Measurements from ENCODE around the gene ASIC4. TPM values are rescaled to one million over a fixed set of nuclear protein-coding genes. Genes with fewer than 3 reads are reported as not detected.

The ASIC4 gene
- total and polyA plus RNA-seq, 9 of the 15 experiments (the other 6 are each of a cell fraction or from before 2014, with no cell fraction given), result 0.07 to 19.2 (median 4.8) TPM

DNA sequence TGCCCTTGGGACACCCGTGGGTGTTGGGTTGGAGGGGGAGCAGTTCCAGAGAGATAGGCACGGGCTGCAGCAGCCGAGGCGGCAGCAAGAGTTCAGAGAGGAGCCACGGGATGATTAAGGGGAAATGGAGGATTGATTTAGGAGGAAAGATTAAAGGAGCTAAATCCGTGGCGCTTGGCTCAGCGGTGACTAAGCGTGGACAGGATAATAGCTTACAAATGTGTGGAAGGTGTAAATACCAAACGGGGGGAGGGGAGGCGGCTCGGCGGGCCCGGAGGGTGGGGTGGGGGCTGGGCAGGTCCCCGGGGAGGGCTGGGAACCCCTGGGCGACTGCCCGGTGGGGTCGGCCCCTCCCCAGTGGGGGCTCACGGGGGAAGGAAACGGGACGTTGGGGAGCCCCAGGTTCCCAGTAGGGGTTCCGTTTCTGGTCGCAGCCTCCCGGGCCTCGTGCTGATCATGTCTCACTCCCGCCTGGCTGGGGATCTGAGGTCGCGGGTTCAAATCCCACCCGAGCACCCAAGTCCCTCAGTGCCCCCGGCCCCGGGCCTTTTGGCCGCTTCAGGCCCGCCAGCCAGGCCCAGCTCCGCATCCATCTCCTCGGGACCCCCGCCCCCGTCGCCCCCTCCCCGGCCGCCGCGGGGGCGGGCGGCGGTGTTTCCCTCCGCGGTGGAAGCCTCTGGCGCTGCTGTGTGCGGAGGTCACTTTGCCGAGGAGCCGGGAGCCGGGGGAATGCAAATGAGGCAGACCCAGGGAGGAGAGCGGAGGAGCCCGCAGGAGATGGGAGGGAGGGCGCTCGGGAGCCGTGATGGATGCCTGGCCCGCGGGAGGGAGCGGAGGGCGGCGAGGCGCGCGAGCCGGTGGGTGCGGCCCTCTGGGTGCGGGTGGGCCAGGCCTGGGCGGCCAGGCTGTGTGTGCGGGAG, 8.1 kb downstream of the ASIC4 start (continued):
- TF ChIP-seq, protein P1, sequence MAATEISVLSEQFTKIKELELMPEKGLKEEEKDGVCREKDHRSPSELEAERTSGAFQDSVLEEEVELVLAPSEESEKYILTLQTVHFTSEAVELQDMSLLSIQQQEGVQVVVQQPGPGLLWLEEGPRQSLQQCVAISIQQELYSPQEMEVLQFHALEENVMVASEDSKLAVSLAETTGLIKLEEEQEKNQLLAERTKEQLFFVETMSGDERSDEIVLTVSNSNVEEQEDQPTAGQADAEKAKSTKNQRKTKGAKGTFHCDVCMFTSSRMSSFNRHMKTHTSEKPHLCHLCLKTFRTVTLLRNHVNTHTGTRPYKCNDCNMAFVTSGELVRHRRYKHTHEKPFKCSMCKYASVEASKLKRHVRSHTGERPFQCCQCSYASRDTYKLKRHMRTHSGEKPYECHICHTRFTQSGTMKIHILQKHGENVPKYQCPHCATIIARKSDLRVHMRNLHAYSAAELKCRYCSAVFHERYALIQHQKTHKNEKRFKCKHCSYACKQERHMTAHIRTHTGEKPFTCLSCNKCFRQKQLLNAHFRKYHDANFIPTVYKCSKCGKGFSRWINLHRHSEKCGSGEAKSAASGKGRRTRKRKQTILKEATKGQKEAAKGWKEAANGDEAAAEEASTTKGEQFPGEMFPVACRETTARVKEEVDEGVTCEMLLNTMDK (IDR thresholded peaks at IDR 0.05; ENCODE audit: borderline replicate concordance, insufficient read depth, low read depth, low read length, poor library complexity, severe bottlenecking), result no peak
- TF ChIP-seq, protein P2, sequence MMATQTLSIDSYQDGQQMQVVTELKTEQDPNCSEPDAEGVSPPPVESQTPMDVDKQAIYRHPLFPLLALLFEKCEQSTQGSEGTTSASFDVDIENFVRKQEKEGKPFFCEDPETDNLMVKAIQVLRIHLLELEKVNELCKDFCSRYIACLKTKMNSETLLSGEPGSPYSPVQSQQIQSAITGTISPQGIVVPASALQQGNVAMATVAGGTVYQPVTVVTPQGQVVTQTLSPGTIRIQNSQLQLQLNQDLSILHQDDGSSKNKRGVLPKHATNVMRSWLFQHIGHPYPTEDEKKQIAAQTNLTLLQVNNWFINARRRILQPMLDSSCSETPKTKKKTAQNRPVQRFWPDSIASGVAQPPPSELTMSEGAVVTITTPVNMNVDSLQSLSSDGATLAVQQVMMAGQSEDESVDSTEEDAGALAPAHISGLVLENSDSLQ (IDR thresholded peaks at IDR 0.05), result 0 out of 2 replicates have a peak, but pooled peaks have one; percentile 7
- TF ChIP-seq HLTF (IDR thresholded peaks at IDR 0.05) (0 out of 2 replicates have a peak, but pooled peaks have one; percentile 13), ZBTB7A (IDR thresholded peaks at IDR 0.05; ENCODE audit: borderline replicate concordance, control insufficient read depth, low read depth, low read length) (peak; percentile 78), HDAC2 (IDR thresholded peaks at IDR 0.05) (0 out of 2 replicates have a peak, but pooled peaks have one; percentile 34), CBFA2T2 (conservative IDR thresholded peaks at IDR 0.05) (peak; percentile 27; the same call in 1 of the 2 replicates), PHF21A (IDR thresholded peaks at IDR 0.05; ENCODE audit: borderline replicate concordance, low read depth) (0 out of 2 replicates have a peak, but pooled peaks have one; percentile 20), CXXC5 (CRISPR knock-in tag; IDR thresholded peaks at IDR 0.05) (peak; percentile 18; the same call in 1 of the 2 replicates), NFE2 (IDR thresholded peaks at IDR 0.05; ENCODE audit: low read depth) (peak; percentile 76)
- TF ChIP-seq, protein P3, sequence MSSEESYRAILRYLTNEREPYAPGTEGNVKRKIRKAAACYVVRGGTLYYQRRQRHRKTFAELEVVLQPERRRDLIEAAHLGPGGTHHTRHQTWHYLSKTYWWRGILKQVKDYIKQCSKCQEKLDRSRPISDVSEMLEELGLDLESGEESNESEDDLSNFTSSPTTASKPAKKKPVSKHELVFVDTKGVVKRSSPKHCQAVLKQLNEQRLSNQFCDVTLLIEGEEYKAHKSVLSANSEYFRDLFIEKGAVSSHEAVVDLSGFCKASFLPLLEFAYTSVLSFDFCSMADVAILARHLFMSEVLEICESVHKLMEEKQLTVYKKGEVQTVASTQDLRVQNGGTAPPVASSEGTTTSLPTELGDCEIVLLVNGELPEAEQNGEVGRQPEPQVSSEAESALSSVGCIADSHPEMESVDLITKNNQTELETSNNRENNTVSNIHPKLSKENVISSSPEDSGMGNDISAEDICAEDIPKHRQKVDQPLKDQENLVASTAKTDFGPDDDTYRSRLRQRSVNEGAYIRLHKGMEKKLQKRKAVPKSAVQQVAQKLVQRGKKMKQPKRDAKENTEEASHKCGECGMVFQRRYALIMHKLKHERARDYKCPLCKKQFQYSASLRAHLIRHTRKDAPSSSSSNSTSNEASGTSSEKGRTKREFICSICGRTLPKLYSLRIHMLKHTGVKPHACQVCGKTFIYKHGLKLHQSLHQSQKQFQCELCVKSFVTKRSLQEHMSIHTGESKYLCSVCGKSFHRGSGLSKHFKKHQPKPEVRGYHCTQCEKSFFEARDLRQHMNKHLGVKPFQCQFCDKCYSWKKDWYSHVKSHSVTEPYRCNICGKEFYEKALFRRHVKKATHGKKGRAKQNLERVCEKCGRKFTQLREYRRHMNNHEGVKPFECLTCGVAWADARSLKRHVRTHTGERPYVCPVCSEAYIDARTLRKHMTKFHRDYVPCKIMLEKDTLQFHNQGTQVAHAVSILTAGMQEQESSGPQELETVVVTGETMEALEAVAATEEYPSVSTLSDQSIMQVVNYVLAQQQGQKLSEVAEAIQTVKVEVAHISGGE (CRISPR knock-in tag; IDR thresholded peaks at IDR 0.05), result 0 out of 6 replicates have a peak, but pooled peaks of 1 of the 3 experiments have one; percentile 29
- TF ChIP-seq, protein P4, sequence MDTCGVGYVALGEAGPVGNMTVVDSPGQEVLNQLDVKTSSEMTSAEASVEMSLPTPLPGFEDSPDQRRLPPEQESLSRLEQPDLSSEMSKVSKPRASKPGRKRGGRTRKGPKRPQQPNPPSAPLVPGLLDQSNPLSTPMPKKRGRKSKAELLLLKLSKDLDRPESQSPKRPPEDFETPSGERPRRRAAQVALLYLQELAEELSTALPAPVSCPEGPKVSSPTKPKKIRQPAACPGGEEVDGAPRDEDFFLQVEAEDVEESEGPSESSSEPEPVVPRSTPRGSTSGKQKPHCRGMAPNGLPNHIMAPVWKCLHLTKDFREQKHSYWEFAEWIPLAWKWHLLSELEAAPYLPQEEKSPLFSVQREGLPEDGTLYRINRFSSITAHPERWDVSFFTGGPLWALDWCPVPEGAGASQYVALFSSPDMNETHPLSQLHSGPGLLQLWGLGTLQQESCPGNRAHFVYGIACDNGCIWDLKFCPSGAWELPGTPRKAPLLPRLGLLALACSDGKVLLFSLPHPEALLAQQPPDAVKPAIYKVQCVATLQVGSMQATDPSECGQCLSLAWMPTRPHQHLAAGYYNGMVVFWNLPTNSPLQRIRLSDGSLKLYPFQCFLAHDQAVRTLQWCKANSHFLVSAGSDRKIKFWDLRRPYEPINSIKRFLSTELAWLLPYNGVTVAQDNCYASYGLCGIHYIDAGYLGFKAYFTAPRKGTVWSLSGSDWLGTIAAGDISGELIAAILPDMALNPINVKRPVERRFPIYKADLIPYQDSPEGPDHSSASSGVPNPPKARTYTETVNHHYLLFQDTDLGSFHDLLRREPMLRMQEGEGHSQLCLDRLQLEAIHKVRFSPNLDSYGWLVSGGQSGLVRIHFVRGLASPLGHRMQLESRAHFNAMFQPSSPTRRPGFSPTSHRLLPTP (IDR thresholded peaks at IDR 0.05; ENCODE audit: borderline replicate concordance, extremely low read depth, insufficient read length), result peak; percentile 67
- TF ChIP-seq, protein P5, sequence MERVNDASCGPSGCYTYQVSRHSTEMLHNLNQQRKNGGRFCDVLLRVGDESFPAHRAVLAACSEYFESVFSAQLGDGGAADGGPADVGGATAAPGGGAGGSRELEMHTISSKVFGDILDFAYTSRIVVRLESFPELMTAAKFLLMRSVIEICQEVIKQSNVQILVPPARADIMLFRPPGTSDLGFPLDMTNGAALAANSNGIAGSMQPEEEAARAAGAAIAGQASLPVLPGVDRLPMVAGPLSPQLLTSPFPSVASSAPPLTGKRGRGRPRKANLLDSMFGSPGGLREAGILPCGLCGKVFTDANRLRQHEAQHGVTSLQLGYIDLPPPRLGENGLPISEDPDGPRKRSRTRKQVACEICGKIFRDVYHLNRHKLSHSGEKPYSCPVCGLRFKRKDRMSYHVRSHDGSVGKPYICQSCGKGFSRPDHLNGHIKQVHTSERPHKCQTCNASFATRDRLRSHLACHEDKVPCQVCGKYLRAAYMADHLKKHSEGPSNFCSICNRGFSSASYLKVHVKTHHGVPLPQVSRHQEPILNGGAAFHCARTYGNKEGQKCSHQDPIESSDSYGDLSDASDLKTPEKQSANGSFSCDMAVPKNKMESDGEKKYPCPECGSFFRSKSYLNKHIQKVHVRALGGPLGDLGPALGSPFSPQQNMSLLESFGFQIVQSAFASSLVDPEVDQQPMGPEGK (CRISPR knock-in tag; IDR thresholded peaks at IDR 0.05; ENCODE audit: borderline replicate concordance), result no peak

All from K562 (cell line).